Fibroblast of lung (primary cell): Measurements from ENCODE around the gene SPON2. TPM values are rescaled to one million over a fixed set of nuclear protein-coding genes. Genes with fewer than 3 reads are reported as not detected.

ENCODE experiments used
- DNase-seq, 2 donors: peaks; one replicate each; pipeline versions ENCODE4 v3.0.0 to v3.0.0-alpha.2; 2010; ENCODE audit warnings: low read depth in 2 of 2
- H2AFZ ChIP-seq: 2 replicates; pipeline ENCODE4 v1.5.1; 2012; ENCODE audit warnings: low read length, control low read depth, inconsistent platforms
- H3K27ac ChIP-seq: 2 replicates; pipeline ENCODE4 v1.5.1; 2011; ENCODE audit warnings: low read length, control low read depth; ENCODE audit not compliant: insufficient read depth
- H3K27me3 ChIP-seq: 2 replicates; pipeline ENCODE4 v1.5.1; 2011; ENCODE audit warnings: mild to moderate bottlenecking, low read length; ENCODE audit not compliant: control insufficient read depth, insufficient read depth
- H3K36me3 ChIP-seq: 2 replicates; pipeline ENCODE4 v1.5.1; 2011; ENCODE audit warnings: low read length; ENCODE audit not compliant: control insufficient read depth, insufficient read depth
- H3K4me1 ChIP-seq: 2 replicates; pipeline ENCODE4 v1.5.1; 2011; ENCODE audit warnings: low read length; ENCODE audit not compliant: control insufficient read depth, insufficient read depth; ENCODE audit errors: extremely low read depth
- H3K4me2 ChIP-seq: 2 replicates; pipeline ENCODE4 v1.5.1; 2011; ENCODE audit warnings: low read length, control low read depth; ENCODE audit not compliant: insufficient read depth; ENCODE audit errors: extremely low read depth
- H3K4me3 ChIP-seq, 4 experiments: fragments of 200-600 bp in 1 of 4; sonication (generic) in 1 of 4; replicated peaks in 1 of 4; 2 replicates each; pipeline ENCODE4 v1.5.1; 2011 to 2016; ENCODE audit warnings: low read length in 4 of 4, low read depth in 3 of 4, mild to moderate bottlenecking in 3 of 4, control low read depth in 2 of 4, inconsistent platforms in 1 of 4, mixed read lengths in 1 of 4; ENCODE audit not compliant: insufficient read depth in 1 of 4; ENCODE audit errors: control extremely low read depth in 1 of 4
- H3K79me2 ChIP-seq: 2 replicates; pipeline ENCODE4 v1.5.1; 2012; ENCODE audit warnings: mild to moderate bottlenecking, low read length, inconsistent platforms; ENCODE audit not compliant: control insufficient read depth, insufficient read depth
- H3K9ac ChIP-seq: 2 replicates; pipeline ENCODE4 v1.5.1; 2011; ENCODE audit warnings: mild to moderate bottlenecking, low read length, control low read depth; ENCODE audit not compliant: insufficient read depth
- H3K9me3 ChIP-seq: 2 replicates; pipeline ENCODE4 v1.5.1; 2012; ENCODE audit warnings: low read depth, low read length; ENCODE audit not compliant: control insufficient read depth, insufficient read depth
- H4K20me1 ChIP-seq: 2 replicates; pipeline ENCODE4 v1.5.1; 2011; ENCODE audit warnings: low read length; ENCODE audit not compliant: control insufficient read depth, insufficient read depth; ENCODE audit errors: extremely low read depth
- CTCF ChIP-seq, 2 donors: IDR thresholded peaks in 1 of 2; conservative IDR thresholded peaks in 1 of 2; 1 replicate in 1 of 2; 2 replicates in 1 of 2; pipeline ENCODE4 v1.5.1; 2011 to 2012; ENCODE audit warnings: low read length in 2 of 2, control low read depth in 1 of 2, inconsistent platforms in 1 of 2, low read depth in 1 of 2, mild to moderate bottlenecking in 1 of 2
- EZH2 ChIP-seq: IDR thresholded peaks from 2 replicates; pipeline ENCODE4 v1.5.1; 2012; ENCODE audit warnings: low read length, control low read depth, mild to moderate bottlenecking; ENCODE audit errors: missing control alignments
- polyA plus RNA-seq, 2 donors: library from polyadenylated mRNA; depleted of rRNA in 1 of 2; stranded (reverse) in 1 of 2; unstranded in 1 of 2; fragments of >200 nt; gene quantifications; 2 replicates each; pipeline ENCODE4 v1.2.1, GENCODE V29; 2011 to 2012; ENCODE audit warnings: missing spikeins in 1 of 2
- total RNA-seq: library from RNA; depleted of rRNA; stranded (reverse); fragments of >200 nt; gene quantifications from 2 replicates; pipeline ENCODE4 v1.2.1, GENCODE V29; 2014

SPON2 gene
- total and polyA plus RNA-seq, 2 donors (not counting 1 experiment from before 2014, with no cell fraction given): 179 to 367 TPM

- Histone ChIP-seq H3K27me3 (no peaks in the 10 kb centered on the region), H3K4me3 (peak overlapping the region in 2 of 4 experiments; percentile 40 to 54), H4K20me1 (no peaks in the 10 kb centered on the region), H3K9ac (peak overlapping the region; percentile 62), H3K79me2 (peaks cover 14% of the 10 kb centered on the region), H3K9me3 (no peaks in the 10 kb centered on the region), H3K27ac (peak overlapping the region; percentile 92), H3K4me1 (peaks cover 28% of the 10 kb centered on the region), H3K36me3 (peaks cover 9% of the 10 kb centered on the region), H3K4me2 (peak overlapping the region; percentile 82), H2AFZ (no peak overlapping the region)
- no peak for TF ChIP-seq EZH2
- TF ChIP-seq CTCF (conservative IDR thresholded peaks at IDR 0.05 in 1 of 2, IDR thresholded peaks at IDR 0.05 in 1 of 2; ENCODE audit: low read depth in 1 of 2, low read length in 2 of 2): no peak
- DNase-seq: no peak
Observed at GRCh38 chr4:1193206-1194009, 21.0 kb upstream of the SPON2 start.

DNA sequence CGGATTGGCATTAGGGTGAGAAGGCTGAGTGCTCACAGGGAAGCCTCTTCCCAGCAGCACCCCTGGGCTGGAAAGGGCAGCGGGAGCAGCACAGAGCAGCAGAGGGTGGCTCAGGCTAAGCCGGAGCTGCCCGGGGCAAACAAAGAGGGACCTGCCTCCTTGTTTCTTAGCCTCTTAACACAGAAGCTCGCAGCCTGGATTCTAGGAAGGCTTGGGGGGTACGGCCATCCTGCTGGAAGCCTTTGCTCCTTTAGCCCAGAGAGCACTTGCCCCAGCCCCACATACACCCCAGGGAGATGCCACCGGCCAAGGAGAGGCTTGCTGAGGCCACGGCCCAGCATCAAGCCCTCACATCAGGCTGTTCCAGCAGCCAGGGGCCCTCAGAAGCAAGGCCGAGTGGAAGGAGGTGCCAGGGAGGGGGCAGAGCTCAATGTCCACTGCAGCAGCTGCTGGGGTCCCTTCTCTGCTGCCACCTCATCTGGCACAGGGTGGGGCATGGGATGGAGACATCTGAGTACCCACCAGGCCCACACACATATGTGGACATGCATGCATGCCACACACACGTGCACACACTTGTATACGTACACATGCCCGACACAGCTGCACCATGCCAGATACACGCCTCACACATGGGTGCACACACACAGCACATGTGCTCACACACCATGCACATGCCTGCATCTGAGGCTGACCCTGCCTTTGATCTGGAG lies 20.3 kb upstream of the SPON2 start:
- peaks cover 14% of the 10 kb centered on the region for H3K79me2 ChIP-seq
- no peaks in the 10 kb centered on the region for H3K27me3 ChIP-seq
- H3K4me2 ChIP-seq: peak overlapping the region; percentile 82
- no peak for TF ChIP-seq EZH2
- no peak for TF ChIP-seq CTCF (conservative IDR thresholded peaks at IDR 0.05 in 1 of 2, IDR thresholded peaks at IDR 0.05 in 1 of 2; ENCODE audit: low read depth in 1 of 2, low read length in 2 of 2)
- peak overlapping the region in 1 of 4 experiments; percentile 18 for H3K4me3 ChIP-seq
- peaks cover 28% of the 10 kb centered on the region for H3K4me1 ChIP-seq
- H3K9ac ChIP-seq: peak overlapping the region; percentile 56
- peaks cover 9% of the 10 kb centered on the region for H3K36me3 ChIP-seq
- DNase-seq: no peak
- H4K20me1 ChIP-seq: no peaks in the 10 kb centered on the region
- peak overlapping the region; percentile 92 for H3K27ac ChIP-seq
- no peaks in the 10 kb centered on the region for H3K9me3 ChIP-seq
- no peak overlapping the region for H2AFZ ChIP-seq

DNA sequence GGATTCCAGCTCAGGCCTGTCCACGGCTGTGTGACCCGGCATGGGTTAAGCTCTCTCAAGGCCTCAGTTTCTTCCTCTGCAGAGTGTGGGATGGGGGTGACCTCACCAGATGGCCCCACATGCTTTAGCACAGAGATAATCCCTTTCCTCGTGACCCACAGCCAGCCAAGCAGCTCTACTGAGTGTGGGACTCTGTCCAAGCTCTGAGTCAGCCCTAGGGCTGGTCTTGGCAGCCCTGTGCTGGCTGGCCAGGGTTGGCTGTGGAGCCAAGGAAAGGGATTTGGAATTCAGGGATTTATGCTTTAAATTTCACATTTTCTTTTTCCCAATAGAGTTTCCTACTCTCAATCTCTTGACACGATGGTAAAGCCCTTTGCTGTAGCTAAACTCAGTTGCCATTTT lies 19.7 kb upstream of the SPON2 start:
- Histone ChIP-seq H3K4me1 (peaks cover 28% of the 10 kb centered on the region), H4K20me1 (no peaks in the 10 kb centered on the region), H2AFZ (no peak overlapping the region), H3K27ac (peak overlapping the region; percentile 92), H3K36me3 (peaks cover 9% of the 10 kb centered on the region), H3K9ac (peak overlapping the region; percentile 56), H3K79me2 (peaks cover 14% of the 10 kb centered on the region), H3K4me3 (peak overlapping the region in 1 of 4 experiments; percentile 18), H3K27me3 (no peaks in the 10 kb centered on the region), H3K9me3 (no peaks in the 10 kb centered on the region), H3K4me2 (peak overlapping the region; percentile 82)
- TF ChIP-seq EZH2 (no peak), CTCF (conservative IDR thresholded peaks at IDR 0.05 in 1 of 2, IDR thresholded peaks at IDR 0.05 in 1 of 2; ENCODE audit: low read depth in 1 of 2, low read length in 2 of 2) (no peak)
- DNase-seq: peak; percentile 97 to 98
